ENCODE data around the gene CUEDC2. TPM values are rescaled to one million over a fixed set of nuclear protein-coding genes. Genes with fewer than 3 reads are reported as not detected.
A peak's percentile ranks its signal among the peaks of the same experiment; 100 is the strongest.

CUEDC2 gene
- total RNA-seq, 1 donor from 2014 or later = 44.8 TPM

DNA sequence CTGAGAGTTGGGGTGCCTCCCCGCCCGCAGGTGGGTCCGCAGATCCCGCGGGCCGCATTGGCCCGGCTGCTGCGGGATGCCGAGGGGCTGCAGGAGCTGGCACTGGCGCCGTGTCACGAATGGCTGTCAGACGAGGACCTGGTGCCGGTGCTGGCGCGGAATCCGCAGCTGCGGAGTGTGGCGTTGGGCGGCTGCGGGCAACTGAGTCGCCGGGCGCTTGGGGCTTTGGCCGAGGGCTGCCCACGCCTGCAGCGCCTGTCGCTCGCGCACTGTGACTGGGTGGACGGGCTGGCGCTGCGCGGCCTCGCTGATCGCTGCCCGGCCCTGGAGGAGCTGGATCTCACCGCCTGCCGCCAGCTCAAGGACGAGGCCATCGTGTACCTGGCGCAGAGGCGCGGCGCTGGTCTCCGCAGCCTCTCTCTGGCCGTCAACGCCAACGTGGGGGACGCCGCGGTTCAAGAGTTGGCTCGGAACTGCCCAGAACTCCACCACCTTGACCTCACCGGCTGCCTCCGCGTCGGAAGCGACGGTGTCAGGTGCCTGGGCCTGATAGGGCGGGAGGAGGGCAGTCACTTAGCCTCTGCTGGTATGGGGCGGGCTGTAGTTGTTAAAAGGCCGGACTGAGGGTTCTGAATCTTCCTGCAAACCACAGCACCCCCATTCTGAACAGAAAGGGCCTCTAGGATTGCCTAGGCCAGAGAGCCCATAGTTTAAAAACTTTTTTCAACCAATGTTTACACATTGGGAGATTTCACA lies 10.4 kb downstream of the CUEDC2 start:
- peak; percentile 51 for ATAC-seq
- TF ChIP-seq, protein P1, sequence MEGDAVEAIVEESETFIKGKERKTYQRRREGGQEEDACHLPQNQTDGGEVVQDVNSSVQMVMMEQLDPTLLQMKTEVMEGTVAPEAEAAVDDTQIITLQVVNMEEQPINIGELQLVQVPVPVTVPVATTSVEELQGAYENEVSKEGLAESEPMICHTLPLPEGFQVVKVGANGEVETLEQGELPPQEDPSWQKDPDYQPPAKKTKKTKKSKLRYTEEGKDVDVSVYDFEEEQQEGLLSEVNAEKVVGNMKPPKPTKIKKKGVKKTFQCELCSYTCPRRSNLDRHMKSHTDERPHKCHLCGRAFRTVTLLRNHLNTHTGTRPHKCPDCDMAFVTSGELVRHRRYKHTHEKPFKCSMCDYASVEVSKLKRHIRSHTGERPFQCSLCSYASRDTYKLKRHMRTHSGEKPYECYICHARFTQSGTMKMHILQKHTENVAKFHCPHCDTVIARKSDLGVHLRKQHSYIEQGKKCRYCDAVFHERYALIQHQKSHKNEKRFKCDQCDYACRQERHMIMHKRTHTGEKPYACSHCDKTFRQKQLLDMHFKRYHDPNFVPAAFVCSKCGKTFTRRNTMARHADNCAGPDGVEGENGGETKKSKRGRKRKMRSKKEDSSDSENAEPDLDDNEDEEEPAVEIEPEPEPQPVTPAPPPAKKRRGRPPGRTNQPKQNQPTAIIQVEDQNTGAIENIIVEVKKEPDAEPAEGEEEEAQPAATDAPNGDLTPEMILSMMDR (IDR thresholded peaks at IDR 0.05) = no peak

DNA sequence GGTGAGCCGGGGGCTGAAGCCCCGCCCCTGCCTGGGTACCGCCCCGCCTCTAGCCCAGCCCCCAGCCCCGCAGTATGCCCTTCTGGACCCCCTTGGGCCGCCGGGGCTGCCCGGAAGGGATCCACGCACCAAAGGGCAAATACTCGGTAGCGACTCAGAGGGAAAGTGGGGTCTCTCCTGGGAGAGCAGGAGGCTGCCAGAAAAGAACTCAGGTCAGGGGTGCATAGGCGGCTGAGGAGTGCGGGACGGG lies 10.9 kb downstream of the CUEDC2 start:
- intact Hi-C loops (cut with DNase I) = no loop called here
- no peak for DNase-seq
- Histone ChIP-seq H3K4me3 (peak overlapping the region; percentile 81), H3K36me3 (peaks cover 21% of the 10 kb centered on the region), H3K9me3 (no peaks in the 10 kb centered on the region), H3K4me1 (peaks cover 32% of the 10 kb centered on the region), H3K27me3 (peaks cover 19% of the 10 kb centered on the region), H3K27ac (peak overlapping the region; percentile 88)
- TF ChIP-seq, protein P1 (IDR thresholded peaks at IDR 0.05) = no peak
- no peak for ATAC-seq

More for the DNA sequence above, 10.4 kb downstream of the CUEDC2 start:
- H3K27me3 ChIP-seq = peaks cover 16% of the 10 kb centered on the region
- intact Hi-C loops (cut with DNase I) = no loop called here
- DNase-seq = peak; percentile 88
- peaks cover 21% of the 10 kb centered on the region for H3K36me3 ChIP-seq
- peaks cover 32% of the 10 kb centered on the region for H3K4me1 ChIP-seq
- H3K9me3 ChIP-seq = no peaks in the 10 kb centered on the region
- peak overlapping the region; percentile 88 for H3K27ac ChIP-seq
- peak overlapping the region; percentile 81 for H3K4me3 ChIP-seq

DNA sequence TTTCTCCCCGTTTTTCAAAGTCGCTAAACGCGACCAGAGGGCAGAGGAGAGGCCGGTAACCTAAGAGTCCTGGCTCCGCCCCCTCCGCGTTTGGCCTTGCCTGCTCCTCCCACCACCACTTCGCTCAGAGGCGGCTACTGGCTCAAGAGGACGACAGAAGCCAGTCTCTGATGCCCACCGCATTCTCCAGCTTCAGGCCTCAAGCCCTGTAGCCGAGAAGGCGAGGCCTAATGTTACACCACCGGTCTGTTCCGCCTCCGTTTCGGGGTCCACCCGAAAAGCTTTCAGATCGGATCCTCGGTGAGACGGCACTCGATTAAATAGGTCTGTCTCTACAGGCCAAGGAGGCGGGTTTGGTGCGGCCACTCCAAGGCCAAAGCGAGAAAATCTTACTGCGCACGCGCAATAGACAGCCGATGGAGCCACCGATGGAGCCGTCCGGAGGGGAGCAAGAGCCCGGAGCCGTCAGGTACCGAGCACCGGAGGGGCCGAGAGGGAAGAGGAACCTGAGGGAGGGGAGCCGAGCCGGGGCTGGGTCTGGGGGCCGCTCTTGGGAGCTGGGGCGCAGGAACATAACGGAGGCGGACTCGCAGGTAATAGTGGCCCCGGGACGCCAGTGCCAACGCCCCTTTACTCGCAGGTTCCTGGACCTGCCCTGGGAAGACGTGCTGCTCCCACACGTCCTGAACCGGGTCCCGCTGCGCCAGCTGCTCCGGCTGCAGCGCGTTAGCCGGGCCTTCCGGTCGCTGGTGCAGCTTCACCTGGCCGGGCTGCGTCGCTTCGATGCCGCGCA lies 11.5 kb downstream of the CUEDC2 start, which contains the start of gene FBXL15:
FBXL15 (plus strand) TSS at position 123 of the 793 bp plus-strand sequence; CDS start at position 417, 294 bp downstream.
- Histone ChIP-seq H3K9me3 (no peaks in the 10 kb centered on the region), H3K27me3 (peaks cover 23% of the 10 kb centered on the region), H3K4me1 (peaks cover 32% of the 10 kb centered on the region), H3K36me3 (peaks cover 21% of the 10 kb centered on the region), H3K4me3 (peak within 1 kb of the TSS; percentile 81), H3K27ac (peak within 1 kb of the TSS; percentile 88)
- DNase-seq (peak; percentile 97), ATAC-seq (peak; percentile 83)
- intact Hi-C loops (cut with DNase I) = no loop called here
- TF ChIP-seq, protein P1 (IDR thresholded peaks at IDR 0.05) = no peak

DNA sequence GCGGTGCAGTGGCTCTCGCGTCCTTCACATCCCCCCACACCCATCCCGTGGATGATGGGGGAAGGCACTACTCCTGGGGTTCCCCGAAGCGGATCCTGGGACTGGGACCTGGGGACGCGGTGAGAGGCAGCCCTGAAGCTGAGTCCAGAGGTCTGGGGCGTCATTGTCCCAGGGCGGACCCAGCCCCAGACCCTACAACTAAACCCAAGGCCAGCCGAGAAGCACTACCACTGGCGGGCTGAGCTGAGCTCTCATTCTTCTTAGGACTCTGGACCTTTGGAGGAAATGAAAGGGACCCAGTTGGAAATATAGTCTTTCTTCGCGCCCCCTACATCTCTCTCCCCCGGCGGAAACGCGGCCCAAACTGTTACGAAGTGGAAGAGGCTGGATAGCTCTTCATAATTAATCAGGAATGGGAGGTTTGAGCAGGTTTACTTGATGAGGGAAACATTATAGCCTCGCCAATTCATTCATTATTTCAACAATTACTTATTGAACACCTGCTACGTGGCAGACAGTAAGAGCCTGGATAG lies 12.1 kb downstream of the CUEDC2 start:
- Histone ChIP-seq H3K4me1 (peaks cover 32% of the 10 kb centered on the region), H3K36me3 (peaks cover 21% of the 10 kb centered on the region), H3K9me3 (no peaks in the 10 kb centered on the region), H3K27me3 (peaks cover 23% of the 10 kb centered on the region), H3K4me3 (peak overlapping the region; percentile 81), H3K27ac (peak overlapping the region; percentile 88)
- DNase-seq (no peak), ATAC-seq (no peak)
- TF ChIP-seq, protein P1 (IDR thresholded peaks at IDR 0.05) = no peak
- intact Hi-C loops (cut with DNase I) = no loop called here

DNA sequence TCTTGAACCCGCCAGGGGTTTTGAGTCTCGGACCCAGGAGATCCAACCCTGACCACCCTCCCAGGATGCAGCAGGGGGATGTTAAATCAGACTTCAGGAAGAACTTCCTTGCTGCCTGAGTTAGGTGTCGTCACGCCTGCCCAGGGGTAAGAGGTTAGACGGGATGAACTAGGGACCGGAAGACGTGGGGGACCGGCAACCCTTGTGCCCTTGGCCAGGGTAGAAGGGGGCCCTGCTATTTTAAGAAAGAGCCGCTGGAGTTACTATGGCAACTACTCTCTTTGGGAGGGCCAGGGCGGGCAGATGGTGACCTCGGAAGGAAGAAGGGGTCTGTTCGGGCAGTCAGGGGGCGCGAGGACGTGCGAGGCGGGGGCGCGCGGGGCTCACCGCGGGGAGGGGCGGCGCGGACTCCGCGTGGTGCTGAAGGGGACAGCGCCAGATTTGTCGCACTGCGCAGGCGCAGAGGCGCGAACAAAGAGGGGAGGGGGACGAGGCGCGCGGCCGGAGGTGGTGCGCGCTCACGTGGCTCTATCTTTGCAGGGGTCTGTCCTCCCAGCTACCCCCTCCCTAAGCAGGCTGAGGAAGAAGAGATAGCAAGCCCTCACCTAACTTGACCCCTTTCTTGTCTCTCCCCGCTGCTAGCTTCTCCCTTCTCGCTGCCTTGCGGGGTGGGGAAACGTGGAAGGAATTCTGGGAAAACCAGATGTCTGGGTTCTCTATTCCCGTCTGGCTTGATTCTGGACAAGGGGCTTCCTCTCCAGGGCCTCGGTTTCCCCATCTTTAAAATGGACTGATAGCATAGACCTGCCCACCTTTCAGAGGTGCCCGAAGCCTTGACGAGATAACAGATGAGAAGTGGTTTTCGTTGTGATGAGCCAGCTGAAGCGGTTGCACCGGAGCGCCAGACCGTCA lies 12.8 kb downstream of the CUEDC2 start:
- no peak for ATAC-seq
- peaks cover 30% of the 10 kb centered on the region for H3K27me3 ChIP-seq
- peak overlapping the region; percentile 81 for H3K4me3 ChIP-seq
- H3K4me1 ChIP-seq = peaks cover 32% of the 10 kb centered on the region
- TF ChIP-seq, protein P1 (IDR thresholded peaks at IDR 0.05) = no peak
- no peak overlapping the region for H3K27ac ChIP-seq
- no peak for DNase-seq
- intact Hi-C loops (cut with DNase I) = no loop called here
- H3K36me3 ChIP-seq = peaks cover 16% of the 10 kb centered on the region
- H3K9me3 ChIP-seq = no peaks in the 10 kb centered on the region

Data from upper lobe of right lung (tissue), 1 donor.